AG04449 (cell line): Measurements from ENCODE around the gene LRRTM3.

Experiments used
- CTCF ChIA-PET: fragments of 350-600 bp; formaldehyde crosslinking; extraction: SDS; loops from one replicate; lab custom pipeline; 2021; ENCODE audit warnings: antibody characterized with exemption; lab: Yijun Ruan, JAX
- POLR2A ChIA-PET: fragments of 400-600, 350-600 bp; formaldehyde crosslinking; extraction: SDS; loops from one replicate; lab custom pipeline; 2020; ENCODE audit warnings: antibody characterized with exemption, inconsistent platforms; lab: Yijun Ruan, JAX
- DNase-seq: peaks from one replicate; pipeline ENCODE4 v3.0.0-alpha.2; 2010; ENCODE audit warnings: low read depth, low spot score
- H3K4me3 ChIP-seq: 2 replicates; pipeline ENCODE4 v1.5.1; 2011; ENCODE audit warnings: low read depth, mild to moderate bottlenecking, control low read depth, low read length
- CTCF ChIP-seq: IDR thresholded peaks from one replicate; pipeline ENCODE4 v1.5.1; 2011; ENCODE audit warnings: mild to moderate bottlenecking, moderate library complexity, low read length, control low read depth, inconsistent platforms; ENCODE audit not compliant: insufficient read depth; ENCODE audit errors: missing control alignments

Gene LRRTM3

GRCh38 chr10:66940965-66941364 lies 15.1 kb downstream of the LRRTM3 start:
- no peak for TF ChIP-seq CTCF
- DNase-seq = no peak
- H3K4me3 ChIP-seq = no peak overlapping the region
- ChIA-PET POLR2A (no interaction called here), CTCF (interaction anchor here (1.4 kb wide), 1 partner anchor 8 kb away, joined by 4 read pairs; no protein-coding TSS in a partner anchor)

GRCh38 chr10:66941491-66941890 lies 15.7 kb downstream of the LRRTM3 start:
- ChIA-PET CTCF (interaction anchor here (1.4 kb wide), 1 partner anchor 9 kb away, joined by 4 read pairs; no protein-coding TSS in a partner anchor), POLR2A (no interaction called here)
- H3K4me3 ChIP-seq = no peak overlapping the region
- DNase-seq = no peak
- no peak for TF ChIP-seq CTCF

- no peak overlapping the region for H3K4me3 ChIP-seq
- DNase-seq = no peak
- POLR2A ChIA-PET = no interaction called here
- no peak for TF ChIP-seq CTCF
- CTCF ChIA-PET = no interaction called here
These were observed 16.6 kb downstream of the LRRTM3 start for GRCh38 chr10:66942407-66942806.

GRCh38 chr10:66943590-66943989 lies 17.8 kb downstream of the LRRTM3 start:
- ChIA-PET CTCF (no interaction called here), POLR2A (no interaction called here)
- no peak for DNase-seq
- no peak for TF ChIP-seq CTCF
- H3K4me3 ChIP-seq = no peak overlapping the region

- H3K4me3 ChIP-seq = no peak overlapping the region
- POLR2A ChIA-PET = no interaction called here
- no peak for DNase-seq
- CTCF ChIA-PET = no interaction called here
- no peak for TF ChIP-seq CTCF
These were observed 26.1 kb downstream of the LRRTM3 start for GRCh38 chr10:66951896-66952295.

- DNase-seq = no peak
- ChIA-PET POLR2A (no interaction called here), CTCF (no interaction called here)
- TF ChIP-seq CTCF = no peak
- H3K4me3 ChIP-seq = no peak overlapping the region
These were observed 32.6 kb downstream of the LRRTM3 start for GRCh38 chr10:66958466-66958865.
